K562 (cell line): ENCODE results near the gene HIVEP1.

ENCODE experiments used
- CTCF ChIP-seq, 3 experiments: IDR thresholded peaks in 2 of 3; conservative IDR thresholded peaks in 1 of 3; 2 replicates each; pipeline ENCODE4 v1.5.1; 2011 to 2012; ENCODE audit warnings: low read length in 3 of 3, mild to moderate bottlenecking in 3 of 3, control low read depth in 2 of 3, improper control_type of control experiment in 1 of 3, inconsistent platforms in 1 of 3, low read depth in 1 of 3, mixed read lengths in 1 of 3, moderate library complexity in 1 of 3; ENCODE audit not compliant: insufficient read depth in 2 of 3
- EZH2 ChIP-seq: IDR thresholded peaks from 2 replicates; pipeline ENCODE4 v1.6.1; 2012; ENCODE audit warnings: low read depth, mild to moderate bottlenecking, inconsistent platforms, low read length, borderline replicate concordance
- MCM7 ChIP-seq, 2 experiments: fragments of 450-650 bp; IDR thresholded peaks; 2 replicates each; pipeline ENCODE4 v1.6.1; 2016 to 2018
- PATZ1 ChIP-seq: fragments of 250-450 bp; sonication (Bioruptor Pico); IDR thresholded peaks from 2 replicates; pipeline ENCODE4 v1.5.0; 2020; ENCODE audit warnings: mild to moderate bottlenecking, borderline replicate concordance
- POLR2A ChIP-seq: fragments of 450-650 bp; conservative IDR thresholded peaks from 2 replicates; pipeline ENCODE4 v1.6.1; 2016
- YY1 ChIP-seq, 3 experiments: IDR thresholded peaks; 2 replicates each; pipeline ENCODE4 v1.6.1; 2011; ENCODE audit warnings: low read length in 2 of 3, mild to moderate bottlenecking in 2 of 3, moderate library complexity in 2 of 3, borderline replicate concordance in 1 of 3, control low read depth in 1 of 3, low read depth in 1 of 3; ENCODE audit not compliant: insufficient read depth in 3 of 3, insufficient replicate concordance in 2 of 3, control insufficient read depth in 1 of 3, insufficient read length in 1 of 3; ENCODE audit errors: extremely low read depth in 1 of 3

GRCh38 chr6:12084681-12085080 is 72.6 kb downstream of the HIVEP1 start:
- TF ChIP-seq POLR2A (no peak), CTCF (IDR thresholded peaks at IDR 0.05 in 2 of 3, conservative IDR thresholded peaks at IDR 0.05 in 1 of 3; ENCODE audit: insufficient read depth in 2 of 3, low read depth in 1 of 3, low read length in 3 of 3) (no peak), YY1 (IDR thresholded peaks at IDR 0.05; ENCODE audit: borderline replicate concordance in 1 of 3, control insufficient read depth in 1 of 3, extremely low read depth in 1 of 3, insufficient read depth in 3 of 3, insufficient read length in 1 of 3, insufficient replicate concordance in 2 of 3, low read depth in 1 of 3, low read length in 2 of 3) (no peak), EZH2 (no peak), MCM7 (IDR thresholded peaks at IDR 0.05) (no peak), PATZ1 (no peak)
